NOMO-1 (cell line): Measurements from ENCODE around the gene TRIM64C.
"Not testable (repeated sequence)": the region's sequence is repeated elsewhere in the genome, so short reads cannot be mapped to it uniquely, and the experiment has no call there.

Experiments
- DNase-seq, 2 experiments: peaks; one replicate each; lab custom pipeline; 2025; ENCODE audit not compliant: unreplicated experiment in 2 of 2; lab: John Stamatoyannopoulos, UW

TRIM64C gene, protein sequence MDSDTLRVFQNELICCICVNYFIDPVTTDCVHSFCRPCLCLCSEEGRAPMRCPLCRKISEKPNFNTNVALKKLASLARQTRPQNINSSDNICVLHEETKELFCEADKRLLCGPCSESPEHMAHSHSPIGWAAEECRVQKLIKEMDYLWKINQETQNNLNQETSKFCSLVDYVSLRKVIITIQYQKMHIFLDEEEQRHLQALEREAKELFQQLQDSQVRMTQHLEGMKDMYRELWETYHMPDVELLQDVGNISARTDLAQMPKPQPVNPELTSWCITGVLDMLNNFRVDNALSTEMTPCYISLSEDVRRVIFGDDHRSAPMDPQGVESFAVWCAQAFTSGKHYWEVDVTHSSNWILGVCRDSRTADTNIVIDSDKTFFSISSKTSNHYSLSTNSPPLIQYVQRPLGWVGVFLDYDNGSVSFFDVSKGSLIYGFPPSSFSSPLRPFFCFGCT

GRCh38 chr11:49059012-49059411 is at the start of gene TRIM64C:
Gene TRIM64C, minus strand, starts transcription at chr11:49059112. Its CDS starts 0 bp downstream, at chr11:49059112.
- DNase-seq, result not testable (repeated sequence)

GRCh38 chr11:49102356-49102755 is 43.4 kb upstream of the TRIM64C start:
- DNase-seq, result not testable (repeated sequence)

- DNase-seq, result not testable (repeated sequence)
Measured at GRCh38 chr11:49069897-49070296, 11.0 kb upstream of the TRIM64C start.

DNA sequence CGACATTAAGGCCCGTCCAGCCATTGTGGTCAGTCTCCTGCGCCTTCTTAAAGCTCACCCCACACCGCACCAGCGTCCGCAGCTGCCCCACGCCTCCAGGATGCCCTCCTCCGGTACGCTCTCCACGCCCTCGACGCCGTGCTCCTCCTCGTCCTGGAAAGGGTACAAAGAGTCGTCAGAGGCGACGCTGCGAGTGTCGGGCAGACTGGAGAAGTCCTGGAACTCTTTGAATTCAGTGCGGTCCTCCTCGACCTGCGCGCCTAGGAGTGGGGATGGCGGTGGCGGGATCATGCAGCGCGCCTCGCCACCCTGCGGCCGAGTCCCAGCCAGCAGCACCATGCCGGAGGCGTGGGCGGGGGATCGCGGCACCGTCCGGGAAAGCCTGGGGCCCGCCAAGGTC is 9.1 kb downstream of the TRIM64C start:
- DNase-seq, result not testable (repeated sequence)

GRCh38 chr11:49048229-49048628 is 10.7 kb downstream of the TRIM64C start:
- not testable (repeated sequence) for DNase-seq

DNA sequence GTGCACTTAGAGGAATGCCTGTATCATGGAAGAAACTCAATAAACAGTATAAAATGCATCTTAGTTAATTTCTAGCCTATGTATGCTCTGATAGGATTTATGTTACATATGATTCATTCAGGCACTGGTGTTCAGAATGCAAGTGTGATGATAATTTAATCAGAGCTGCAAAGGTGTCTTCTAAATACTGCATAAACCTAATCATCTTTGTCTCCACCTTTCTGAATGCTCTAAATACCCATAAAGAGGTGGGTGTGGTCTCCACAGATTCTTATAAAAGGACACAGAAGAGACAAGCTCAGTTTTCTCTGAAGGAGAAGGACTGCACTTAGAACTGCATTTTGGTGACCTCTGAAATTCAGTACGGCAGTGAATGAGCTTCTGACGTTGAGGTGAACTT is 30.4 kb downstream of the TRIM64C start, which contains the start of gene TRIM49B:
TSS of gene TRIM49B (plus strand) at position 301 of the 400 bp plus-strand sequence. CDS start 2,777 bp downstream, outside the sequence.
- not testable (repeated sequence) for DNase-seq
